Measurements from ENCODE around the gene SLC16A11.
"Not testable (repeated sequence)": the region's sequence is repeated elsewhere in the genome, so short reads cannot be mapped to it uniquely, and the experiment has no call there.

SLC16A11 gene

DNA sequence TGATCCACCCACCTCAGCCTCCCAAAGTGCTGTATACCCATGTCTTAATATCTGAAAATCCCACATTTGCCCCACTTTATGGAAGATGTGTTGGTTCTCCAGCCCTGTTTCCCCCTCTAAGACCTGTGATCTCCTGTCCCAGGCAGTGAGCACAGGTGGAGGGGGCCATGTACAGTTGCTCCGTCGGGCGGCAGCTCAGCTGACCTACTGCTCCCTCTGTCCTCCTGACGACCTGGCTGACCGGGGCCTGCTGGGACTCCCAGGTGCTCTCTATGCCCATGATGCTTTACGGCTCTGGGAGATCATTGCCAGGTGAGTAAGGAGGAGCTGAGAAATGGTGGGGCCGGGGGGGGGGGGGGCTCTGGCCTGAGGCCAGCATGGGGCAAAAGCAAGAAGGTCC, 38.2 kb downstream of the SLC16A11 start:
- DNase-seq (ENCODE audit: low spot score): no peak

DNA sequence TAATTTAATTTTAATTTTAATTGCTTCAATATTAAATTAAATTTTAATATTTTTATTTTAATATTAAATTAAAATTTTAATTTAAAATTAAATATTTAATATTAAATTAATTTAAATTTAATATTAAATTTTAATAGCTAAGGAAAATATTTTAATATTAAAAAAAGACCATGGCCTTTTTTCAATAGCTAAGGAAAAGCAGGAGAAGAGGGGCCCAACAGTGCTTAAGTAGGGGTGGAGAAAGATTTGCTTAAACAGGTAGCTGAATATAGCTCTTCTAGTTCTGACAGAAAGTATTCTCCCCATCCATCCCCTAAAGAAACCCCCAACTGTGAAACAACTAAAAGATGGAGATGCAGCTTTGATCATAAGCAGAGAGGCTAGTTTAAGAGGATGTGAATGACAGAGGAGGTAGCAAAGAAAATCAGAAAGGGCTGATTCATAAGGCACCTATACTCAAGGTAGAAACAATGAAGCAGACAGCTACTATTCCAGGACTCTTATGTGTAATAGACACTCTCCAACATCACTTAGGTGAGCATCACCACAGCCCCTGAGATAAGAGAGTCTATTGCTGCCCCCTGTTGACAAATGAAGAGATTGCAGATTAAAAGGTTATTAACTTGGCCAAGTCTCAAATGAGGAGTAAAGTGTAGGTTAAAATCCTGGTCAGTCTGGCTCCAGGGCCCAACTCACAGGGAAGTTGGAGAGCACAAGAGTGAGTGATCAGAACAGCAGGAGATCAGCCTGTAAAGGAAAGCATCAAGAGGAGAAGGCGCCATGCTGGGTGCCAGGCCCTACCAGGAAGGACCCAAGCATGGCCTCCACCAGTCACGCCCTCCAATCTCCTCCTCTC, 39.3 kb downstream of the SLC16A11 start:
- peak; percentile 73 for DNase-seq (ENCODE audit: low spot score)

DNA sequence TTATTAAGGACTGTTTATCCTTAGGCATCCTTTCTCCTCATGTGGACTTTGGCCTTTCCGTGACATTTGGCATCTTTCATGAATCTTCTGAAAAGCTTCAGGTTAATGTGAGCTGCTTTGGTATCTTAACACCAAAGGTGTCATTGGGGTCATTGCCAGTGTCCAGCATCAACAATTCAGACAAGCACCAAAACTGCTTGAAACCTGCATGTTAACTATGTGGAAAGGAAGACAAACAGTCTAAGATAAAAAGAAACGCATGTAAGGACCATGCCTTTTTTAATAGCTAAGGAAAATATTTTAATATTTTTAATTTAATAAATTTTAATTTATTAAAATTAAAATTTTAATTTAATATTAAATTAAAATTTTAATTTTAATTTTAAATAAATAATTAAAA, 40.1 kb downstream of the SLC16A11 start:
- no peak for DNase-seq (ENCODE audit: low spot score)

DNA sequence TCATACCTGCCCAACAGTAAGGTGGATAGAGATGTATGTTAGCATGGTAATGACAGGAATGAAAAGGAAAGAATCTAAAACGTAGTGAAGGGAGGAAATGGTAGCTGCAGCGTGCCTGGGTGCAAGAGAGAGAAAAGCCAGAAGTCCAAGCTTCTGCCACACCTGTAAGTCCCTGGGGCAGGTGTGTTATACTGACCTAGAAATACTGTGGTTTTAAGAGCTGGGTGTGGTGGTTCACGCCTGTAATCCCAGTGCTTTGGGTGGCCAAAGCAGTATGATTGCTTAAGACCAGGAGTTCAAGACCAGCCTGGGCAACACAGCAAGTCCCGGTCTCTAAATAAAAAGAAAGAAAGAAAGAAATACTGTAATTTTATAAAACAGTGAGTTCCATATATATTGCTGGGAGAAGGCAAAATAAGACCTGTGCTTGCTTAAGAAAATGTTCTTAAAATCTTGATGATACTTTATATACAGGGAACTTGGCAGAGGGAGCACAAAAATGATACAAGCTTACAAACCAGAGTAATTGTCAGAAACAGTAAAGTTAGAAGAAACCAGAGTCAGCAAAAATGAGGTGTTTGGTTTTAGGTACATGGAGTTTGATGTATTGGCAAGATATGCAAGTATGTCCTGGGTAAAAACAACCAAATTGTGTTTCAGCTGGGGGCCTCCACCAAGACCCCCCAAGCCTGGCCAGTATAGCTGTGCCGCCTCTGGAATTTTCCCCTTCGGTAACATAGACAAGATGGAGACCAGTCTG, 41.4 kb downstream of the SLC16A11 start:
- no peak for DNase-seq (ENCODE audit: low spot score)

DNA sequence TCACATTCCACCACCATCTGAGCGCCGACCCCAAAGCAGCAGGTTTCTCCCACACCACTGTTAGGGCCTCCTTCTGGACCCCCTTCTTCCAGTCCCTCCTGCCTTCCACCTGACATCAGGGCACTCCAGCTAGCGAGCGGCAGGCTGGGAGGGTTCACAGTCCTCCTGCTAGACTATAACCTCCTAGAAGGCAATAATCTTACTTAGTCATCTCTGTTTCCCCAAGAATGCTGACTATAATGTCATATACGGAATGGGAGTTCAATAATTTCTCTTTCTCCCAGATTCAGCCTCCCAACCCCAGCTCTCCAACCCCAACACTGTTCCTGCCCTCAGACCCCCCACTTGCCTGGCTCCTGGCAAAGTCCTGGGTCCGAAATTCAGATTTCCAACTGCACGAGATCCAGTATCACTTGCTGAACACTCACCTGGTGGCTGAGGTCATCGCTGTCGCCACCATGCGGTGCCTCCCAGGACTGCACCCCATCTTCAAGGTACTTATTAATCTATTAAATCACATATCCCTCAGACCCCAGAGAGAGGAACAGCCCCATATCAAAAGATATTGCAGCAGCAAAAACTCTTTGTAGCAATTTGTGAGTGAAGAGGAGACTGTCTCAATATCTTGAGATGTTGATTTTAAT, 42.5 kb downstream of the SLC16A11 start:
- peak; percentile 26 for DNase-seq (ENCODE audit: low spot score)

DNA sequence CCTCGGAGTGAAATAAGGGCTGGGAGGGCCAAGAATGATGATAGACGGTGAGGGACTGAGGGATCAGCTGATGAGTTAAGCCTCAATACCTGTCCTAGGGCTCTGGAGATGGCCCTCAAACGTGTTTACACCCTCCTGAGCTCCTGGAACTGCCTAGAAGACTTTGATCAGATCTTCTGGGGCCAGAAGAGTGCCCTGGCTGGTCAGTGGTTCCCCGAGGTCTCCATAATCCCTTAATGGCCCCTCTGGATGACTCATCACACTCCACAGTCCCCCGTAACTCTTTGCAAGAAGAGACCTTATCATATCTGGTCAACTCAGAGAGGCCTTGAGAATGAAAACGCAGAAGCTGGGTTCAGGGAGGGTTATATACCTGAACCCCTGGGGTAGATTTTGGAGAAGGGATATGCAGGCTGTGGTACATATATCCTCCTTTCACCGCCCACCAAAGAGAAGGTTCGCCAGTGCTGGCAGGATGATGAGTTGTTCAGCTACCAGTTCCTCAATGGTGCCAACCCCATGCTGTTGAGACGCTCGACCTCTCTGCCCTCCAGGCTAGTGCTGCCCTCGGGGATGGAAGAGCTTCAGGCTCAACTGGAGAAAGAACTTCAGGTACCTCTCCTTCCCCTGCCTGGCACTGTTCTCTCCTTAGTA, 44.9 kb downstream of the SLC16A11 start:
- no peak for DNase-seq (ENCODE audit: low spot score)

DNA sequence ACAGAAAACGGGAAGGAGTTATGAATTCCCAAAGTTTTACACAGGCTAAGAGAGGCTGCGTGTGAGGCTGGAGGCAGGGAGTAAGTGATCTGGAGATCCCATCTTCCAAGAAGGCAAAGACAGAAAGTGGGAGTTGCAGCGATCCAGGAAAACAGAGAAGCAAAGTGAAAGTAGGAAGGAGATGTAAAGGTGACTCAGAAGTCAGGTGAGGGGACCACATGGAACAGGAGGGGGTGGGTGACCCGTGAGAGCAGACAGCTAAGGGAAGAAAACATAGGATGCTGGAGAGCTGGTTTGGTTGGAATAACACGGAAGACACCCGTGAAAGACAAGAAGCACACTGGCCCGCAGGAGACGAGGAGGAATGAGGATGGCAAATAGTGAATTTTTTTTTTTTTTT, 46.7 kb downstream of the SLC16A11 start:
- DNase-seq (ENCODE audit: low spot score): no peak

DNA sequence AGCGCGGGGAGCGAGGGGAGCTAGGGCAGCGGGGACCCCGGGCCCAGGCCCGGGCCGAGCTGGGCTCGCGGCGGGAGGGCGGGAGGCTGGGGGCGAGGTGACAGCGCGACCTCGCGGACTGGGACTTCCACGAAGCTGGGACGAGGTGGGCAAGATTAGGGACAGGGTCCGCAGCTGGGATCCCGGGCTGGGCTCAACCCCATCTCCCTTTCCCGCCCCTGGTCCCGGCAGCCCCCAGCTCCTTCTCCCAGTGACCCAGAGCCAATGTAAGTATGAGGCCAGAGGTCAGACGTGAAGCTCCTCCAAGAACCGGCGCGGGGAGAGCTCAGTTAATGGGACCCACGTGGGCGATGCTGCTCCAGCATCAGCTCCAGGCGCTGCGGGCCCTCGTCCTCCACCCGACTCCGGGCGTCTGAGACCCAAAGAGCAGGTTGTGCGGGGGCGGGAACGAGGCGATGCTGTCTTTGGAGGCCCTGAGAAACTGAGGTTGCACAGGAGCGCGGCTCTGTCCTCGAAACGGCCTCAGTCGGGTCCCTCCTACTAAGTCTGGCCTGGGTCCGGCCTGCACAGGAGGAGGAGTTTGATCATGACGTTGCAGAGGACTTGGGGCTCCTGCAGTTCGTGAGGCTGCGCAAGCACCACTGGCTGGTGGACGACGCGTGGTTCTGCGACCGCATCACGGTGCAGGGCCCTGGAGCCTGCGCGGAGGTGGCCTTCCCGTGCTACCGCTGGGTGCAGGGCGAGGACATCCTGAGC, 47.5 kb downstream of the SLC16A11 start:
- no peak for DNase-seq (ENCODE audit: low spot score)

DNA sequence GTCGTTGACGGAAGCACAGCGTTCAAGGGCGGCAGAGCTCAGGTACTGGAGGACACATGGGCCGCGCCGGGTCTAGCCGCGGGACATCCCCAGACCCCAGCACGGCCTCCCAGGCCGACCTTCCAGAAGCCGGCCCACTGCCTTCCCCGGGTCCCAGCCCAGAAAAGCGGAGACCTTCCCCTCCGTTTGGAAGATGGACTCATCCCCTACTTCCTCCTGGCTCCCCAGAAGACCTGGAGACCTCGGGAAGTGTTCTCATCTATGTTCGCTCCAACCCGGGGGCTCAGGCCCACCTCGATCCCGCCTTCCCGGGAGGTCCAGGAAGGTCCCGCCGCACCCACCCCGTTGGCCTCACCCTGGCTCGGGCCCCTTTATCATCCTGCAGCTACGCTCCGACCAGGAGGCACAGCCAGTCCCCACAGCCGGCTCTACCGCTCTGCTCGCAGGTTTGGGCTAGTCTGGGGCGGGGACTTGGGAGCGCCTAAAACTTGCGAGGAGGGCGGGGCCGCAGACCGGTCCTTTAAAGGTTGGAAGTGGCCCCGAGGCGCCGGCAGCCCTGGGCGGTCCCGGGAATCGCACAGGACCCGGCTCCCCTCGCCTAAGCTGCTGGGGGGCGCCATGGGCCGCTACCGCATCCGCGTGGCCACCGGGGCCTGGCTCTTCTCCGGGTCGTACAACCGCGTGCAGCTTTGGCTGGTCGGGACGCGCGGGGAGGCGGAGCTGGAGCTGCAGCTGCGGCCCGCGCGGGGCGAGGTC, 48.2 kb downstream of the SLC16A11 start, which contains the start of gene ALOX12:
TSS of gene ALOX12 (plus strand) at position 550 of the 756 bp plus-strand sequence. CDS start at position 619, 69 bp downstream.
- no peak for DNase-seq (ENCODE audit: low spot score)

DNA sequence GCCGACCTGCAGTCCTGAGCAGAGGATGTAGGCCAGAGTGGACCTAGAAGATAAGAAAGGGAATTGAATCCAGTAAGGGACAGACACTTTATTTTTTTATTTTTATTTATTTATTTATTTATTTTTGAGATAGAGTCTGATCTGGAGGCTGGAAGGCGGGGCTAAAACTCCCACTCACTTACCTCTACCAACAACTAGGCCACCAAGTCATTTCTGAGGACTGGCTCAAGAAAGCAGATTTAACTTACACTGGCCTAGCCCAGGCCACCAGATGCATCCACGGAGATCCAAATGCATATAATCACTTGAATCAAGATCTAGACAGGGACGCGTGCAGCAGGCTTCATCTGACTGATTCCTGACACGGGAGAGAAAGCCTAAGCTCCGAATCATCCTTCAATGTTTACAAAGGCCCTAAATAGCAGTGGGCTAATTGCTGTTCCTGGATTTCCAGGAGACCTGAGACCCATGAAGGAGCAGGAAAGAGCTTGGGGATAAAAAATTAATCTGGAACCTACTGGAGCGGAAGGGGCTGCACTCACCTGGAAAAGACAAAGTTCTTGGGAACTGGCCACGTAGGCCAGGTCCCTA, 49.1 kb downstream of the SLC16A11 start:
- no peak for DNase-seq (ENCODE audit: low spot score)

DNA sequence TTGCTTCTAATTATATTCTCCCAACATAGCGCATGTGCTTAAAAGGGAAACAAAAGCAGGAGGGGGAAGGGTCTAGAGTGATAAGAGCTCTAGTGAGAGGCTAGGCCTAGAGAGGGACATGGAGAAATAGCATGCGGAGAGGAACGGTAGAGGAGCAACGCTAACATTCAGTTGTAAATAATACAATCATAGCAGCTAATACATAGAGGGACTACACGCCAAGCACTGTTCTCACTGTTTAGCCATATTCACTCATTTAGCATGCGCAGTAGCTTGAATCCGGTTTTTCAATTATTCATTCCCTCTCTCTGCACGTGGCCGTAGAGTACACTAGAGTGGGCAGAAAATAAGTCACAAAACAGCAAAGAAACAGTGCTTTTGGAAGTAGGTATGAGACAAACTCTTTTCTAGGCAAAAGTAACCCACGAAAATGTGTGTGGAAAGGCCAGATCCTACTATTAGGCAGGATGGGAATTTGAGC, 49.7 kb downstream of the SLC16A11 start:
- DNase-seq (ENCODE audit: low spot score): no peak

DNA sequence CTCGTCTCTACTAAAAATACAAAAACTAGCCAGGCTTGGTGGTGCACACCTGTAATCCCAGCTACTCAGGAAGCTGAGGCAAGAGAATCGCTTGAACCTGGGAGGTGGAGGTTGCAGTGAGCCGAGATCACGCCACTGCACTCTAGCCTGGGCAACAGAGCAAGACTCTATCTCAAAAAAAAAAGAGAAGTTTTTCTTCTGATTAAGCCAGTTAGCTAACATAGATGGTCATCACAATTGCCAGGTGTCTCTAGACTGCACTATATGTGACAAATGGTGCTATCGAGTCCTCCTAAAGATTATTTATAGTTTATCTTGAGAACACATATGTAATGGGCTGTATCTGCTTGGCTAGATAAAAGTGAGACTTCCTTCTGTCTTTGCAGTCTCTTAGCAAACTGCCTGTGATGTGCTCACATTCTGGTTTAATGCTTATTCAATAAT, 50.3 kb downstream of the SLC16A11 start:
- not testable (repeated sequence) for DNase-seq (ENCODE audit: low spot score)
